Activated CD8-positive, alpha-beta T cell treated with anti-CD3 and anti-CD28 coated beads for 36 hours (primary cell): ENCODE results near the gene SMIM27. TPM values are rescaled to one million over a fixed set of nuclear protein-coding genes. Genes with fewer than 3 reads are reported as not detected.

ENCODE experiments used
- ATAC-seq: fragments of 200-7000 bp; cut with Tn5 transposase; one replicate; pipeline ENCODE4 v1.10.0; 2021; ENCODE audit warnings: mild to moderate bottlenecking, moderate library complexity
- CTCF ChIA-PET: fragments of 350-600 bp; sonication (Branson Sonifier 250); formaldehyde crosslinking; loops from one replicate; lab custom pipeline; 2021; ENCODE audit warnings: antibody characterized with exemption; lab: Charles Lee
- POLR2A ChIA-PET: fragments of 350-600 bp; sonication (Branson Sonifier 250); formaldehyde crosslinking; loops from one replicate; lab custom pipeline; 2021; ENCODE audit warnings: antibody characterized with exemption; lab: Charles Lee
- DNase-seq: peaks from one replicate; pipeline ENCODE4 v3.0.0-alpha.2; 2020
- H3K27ac Mint-ChIP-seq: one replicate; pipeline ENCODE4 v1.8.0; 2021; ENCODE audit warnings: mild to moderate bottlenecking, mixed read lengths
- H3K27me3 Mint-ChIP-seq: one replicate; pipeline ENCODE4 v1.8.0; 2021; ENCODE audit warnings: mixed read lengths
- H3K36me3 Mint-ChIP-seq: one replicate; pipeline ENCODE4 v1.8.0; 2021; ENCODE audit warnings: low read depth, mixed read lengths
- H3K4me1 Mint-ChIP-seq: one replicate; pipeline ENCODE4 v1.8.0; 2021; ENCODE audit warnings: low read depth, mixed read lengths
- H3K4me3 Mint-ChIP-seq: one replicate; pipeline ENCODE4 v1.8.0; 2021; ENCODE audit warnings: mild to moderate bottlenecking, moderate library complexity, mixed read lengths
- H3K9me3 Mint-ChIP-seq: one replicate; pipeline ENCODE4 v1.8.0; 2021; ENCODE audit warnings: mixed read lengths
- intact Hi-C: fragments of 100-400 bp; cut with micrococcal nuclease; formaldehyde crosslinking; loops from one replicate; pipeline ENCODE4 v1.10.0; 2022
- total RNA-seq, 2 experiments: library from RNA; stranded (reverse); gene quantifications; one replicate each; pipeline ENCODE4 v1.2.3, GENCODE V29; 2021
- TF ChIP-seq, protein P1 (sequence below): fragments of 200-600 bp; IDR thresholded peaks from one replicate; pipeline ENCODE4 v1.8.0; 2022; ENCODE audit warnings: antibody characterized with exemption, mild to moderate bottlenecking

The SMIM27 gene
- total RNA-seq, 2 experiments from 2014 or later, result 28.0 to 30.9 TPM

DNA sequence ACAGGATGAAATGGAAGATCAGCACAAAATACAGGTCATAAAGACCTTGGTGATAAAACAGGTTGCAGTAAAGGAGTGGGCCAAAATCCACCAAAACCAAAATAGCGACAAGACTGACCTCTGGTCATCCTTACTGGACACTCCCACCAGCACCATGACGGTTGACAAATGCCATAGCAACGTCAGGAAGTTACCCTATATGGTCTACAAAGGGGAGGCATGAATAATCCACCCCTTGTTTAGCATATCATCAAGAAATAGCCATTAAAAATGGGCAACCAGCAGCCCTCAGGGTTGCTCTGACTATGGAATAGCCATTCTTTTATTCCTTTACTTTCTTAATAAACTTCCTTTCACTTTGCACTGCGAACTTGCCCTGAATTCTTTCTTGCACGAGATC is 26.8 kb downstream of the SMIM27 start:
- no peak overlapping the region for H3K4me3 Mint-ChIP-seq
- TF ChIP-seq, protein P1, sequence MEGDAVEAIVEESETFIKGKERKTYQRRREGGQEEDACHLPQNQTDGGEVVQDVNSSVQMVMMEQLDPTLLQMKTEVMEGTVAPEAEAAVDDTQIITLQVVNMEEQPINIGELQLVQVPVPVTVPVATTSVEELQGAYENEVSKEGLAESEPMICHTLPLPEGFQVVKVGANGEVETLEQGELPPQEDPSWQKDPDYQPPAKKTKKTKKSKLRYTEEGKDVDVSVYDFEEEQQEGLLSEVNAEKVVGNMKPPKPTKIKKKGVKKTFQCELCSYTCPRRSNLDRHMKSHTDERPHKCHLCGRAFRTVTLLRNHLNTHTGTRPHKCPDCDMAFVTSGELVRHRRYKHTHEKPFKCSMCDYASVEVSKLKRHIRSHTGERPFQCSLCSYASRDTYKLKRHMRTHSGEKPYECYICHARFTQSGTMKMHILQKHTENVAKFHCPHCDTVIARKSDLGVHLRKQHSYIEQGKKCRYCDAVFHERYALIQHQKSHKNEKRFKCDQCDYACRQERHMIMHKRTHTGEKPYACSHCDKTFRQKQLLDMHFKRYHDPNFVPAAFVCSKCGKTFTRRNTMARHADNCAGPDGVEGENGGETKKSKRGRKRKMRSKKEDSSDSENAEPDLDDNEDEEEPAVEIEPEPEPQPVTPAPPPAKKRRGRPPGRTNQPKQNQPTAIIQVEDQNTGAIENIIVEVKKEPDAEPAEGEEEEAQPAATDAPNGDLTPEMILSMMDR, result no peak
- H3K27ac Mint-ChIP-seq, result no peak overlapping the region

DNA sequence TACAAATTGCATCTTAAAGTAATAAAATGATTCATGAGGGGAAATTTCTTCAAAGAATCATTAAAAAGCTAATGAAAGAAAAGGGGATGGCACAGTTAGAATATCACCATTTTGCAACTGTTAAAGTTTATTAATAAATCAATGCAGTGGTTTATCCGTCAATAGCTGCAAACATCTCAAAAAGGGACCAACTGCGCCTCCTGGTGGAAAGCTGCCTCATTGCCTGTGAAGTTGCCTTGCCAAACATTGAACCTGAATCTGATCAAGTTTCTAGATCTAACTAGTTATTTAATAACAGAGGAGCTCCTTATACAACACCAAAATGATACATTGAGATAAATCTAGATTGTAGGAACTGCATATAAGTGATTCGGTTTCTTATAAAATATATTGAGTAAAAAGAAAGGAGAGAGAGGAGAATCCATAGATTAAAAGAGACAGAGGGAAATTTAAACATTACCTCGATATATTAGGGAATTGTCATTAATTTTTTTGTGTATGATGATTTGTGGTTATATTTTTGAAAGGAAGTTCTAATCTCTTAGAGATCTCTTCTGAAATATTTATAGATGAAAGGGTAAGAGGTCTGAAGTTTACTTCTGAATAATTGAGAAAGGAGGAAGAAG is 27.7 kb downstream of the SMIM27 start:
- Mint-ChIP-seq H3K4me3 (no peak overlapping the region), H3K4me1 (no peaks in the 10 kb centered on the region), H3K36me3 (no peaks in the 10 kb centered on the region), H3K27ac (no peak overlapping the region), H3K9me3 (no peaks in the 10 kb centered on the region), H3K27me3 (peaks cover 9% of the 10 kb centered on the region)
- intact Hi-C loops, result loop anchor here (1.0 to 10.0 kb wide), 3 partner anchors 55 to 389 kb away; partner anchors contain the start of gene RIGI
- DNase-seq (peak; percentile 87), ATAC-seq (peak; percentile 61)
- POLR2A ChIA-PET, result interaction anchor here (1.5 kb wide), 1 partner anchor 201 kb away, joined by 10 read pairs; no protein-coding TSS in a partner anchor
- CTCF ChIA-PET, result interaction anchor here (0.7 to 10.0 kb wide), 61 partner anchors 10 to 444 kb away, joined by 3 to 477 read pairs (median 4); partner anchors contain the start of genes ACO1, RIGI, SMIM27 and TOPORS
- TF ChIP-seq, protein P1, result peak; percentile 94

More for the DNA sequence above, 26.8 kb downstream of the SMIM27 start:
- ATAC-seq, result no peak
- intact Hi-C loops, result loop anchor here (1.0 to 10.0 kb wide), 2 partner anchors 54 to 200 kb away; partner anchors contain the start of gene RIGI
- no peak for DNase-seq
- ChIA-PET POLR2A (interaction anchor here (1.5 kb wide), 1 partner anchor 200 kb away, joined by 10 read pairs; no protein-coding TSS in a partner anchor), CTCF (interaction anchor here (0.7 to 10.0 kb wide), 40 partner anchors 9 to 420 kb away, joined by 3 to 477 read pairs (median 4); partner anchors contain the start of gene ACO1)
- Mint-ChIP-seq H3K9me3 (no peaks in the 10 kb centered on the region), H3K27me3 (peaks cover 6% of the 10 kb centered on the region), H3K4me1 (peaks cover 1% of the 10 kb centered on the region), H3K36me3 (no peaks in the 10 kb centered on the region)

DNA sequence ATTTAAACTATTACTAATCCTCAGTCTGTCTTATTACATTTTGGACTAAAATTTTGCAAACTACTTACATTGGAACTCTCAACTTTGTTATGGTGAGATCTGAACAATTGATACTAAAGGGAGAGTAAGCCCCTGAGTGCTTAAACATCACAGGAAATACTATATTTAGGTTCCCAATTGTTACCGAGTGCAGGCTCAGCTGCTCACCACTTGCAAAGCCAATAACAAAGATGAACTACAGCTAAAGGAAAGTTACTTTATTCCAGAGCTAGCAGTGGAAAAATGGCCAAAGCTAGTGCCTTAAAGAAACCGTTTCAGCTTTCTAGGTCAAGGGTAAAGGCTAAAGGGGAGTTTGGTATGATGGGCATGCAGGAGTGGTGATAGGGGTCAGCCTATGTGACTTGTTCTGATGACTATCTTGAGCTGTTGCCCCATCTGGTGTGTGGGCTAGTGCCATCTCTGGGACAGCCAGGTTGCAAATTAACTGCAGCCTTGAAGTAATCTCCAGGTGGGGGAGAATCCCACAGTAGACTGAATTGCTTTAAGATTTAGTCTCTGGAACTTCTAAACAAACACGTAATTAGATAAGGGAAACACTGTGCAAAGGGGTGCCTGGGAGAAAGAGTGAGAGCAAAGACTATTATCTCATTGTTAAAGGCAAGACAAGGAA is 28.6 kb downstream of the SMIM27 start:
- Mint-ChIP-seq H3K27me3 (peaks cover 13% of the 10 kb centered on the region), H3K27ac (no peak overlapping the region), H3K4me1 (no peaks in the 10 kb centered on the region), H3K36me3 (no peaks in the 10 kb centered on the region), H3K4me3 (no peak overlapping the region), H3K9me3 (no peaks in the 10 kb centered on the region)
- intact Hi-C loops, result loop anchor here (2.0 kb wide), 1 partner anchor 388 kb away; no protein-coding TSS in a partner anchor
- ChIA-PET CTCF (interaction anchor here (0.8 to 10.0 kb wide), 38 partner anchors 9 to 962 kb away, joined by 3 to 477 read pairs (median 5); partner anchors contain the start of genes ACO1, RIGI, SMIM27 and TOPORS), POLR2A (interaction anchor here (1.5 kb wide), 1 partner anchor 202 kb away, joined by 10 read pairs; no protein-coding TSS in a partner anchor)
- DNase-seq, result no peak
- no peak for ATAC-seq
- TF ChIP-seq, protein P1, result no peak

DNA sequence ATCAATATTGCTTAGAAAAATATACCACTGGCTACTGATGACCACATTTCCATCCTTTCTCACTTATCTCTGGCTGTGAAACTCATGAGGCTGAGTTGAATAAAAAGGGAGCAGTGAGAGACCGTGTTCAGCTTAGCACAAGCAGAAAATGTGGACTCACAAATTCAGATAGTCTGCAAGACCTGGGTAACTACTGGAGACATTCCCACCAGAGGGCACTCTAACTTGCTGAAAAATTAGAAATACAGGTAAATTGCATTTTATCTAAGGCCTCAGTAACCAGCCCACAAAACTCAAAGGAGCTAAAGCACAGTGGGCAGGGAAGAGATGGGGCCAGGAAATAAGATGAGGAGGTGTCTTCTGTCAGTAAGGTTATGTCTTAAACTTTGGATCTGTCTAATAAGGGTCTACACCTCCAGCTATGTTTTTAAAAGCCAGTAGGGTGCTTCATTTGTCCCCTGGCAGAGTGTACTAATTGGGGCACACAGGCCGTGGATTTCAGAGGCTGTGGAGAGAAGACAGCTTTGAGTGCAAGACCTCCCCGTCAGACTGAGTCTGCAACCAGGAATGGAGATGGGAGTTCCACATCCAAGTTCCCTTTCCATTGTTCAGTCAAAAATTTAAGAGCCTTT is 29.5 kb downstream of the SMIM27 start:
- no peak overlapping the region for H3K4me3 Mint-ChIP-seq
- no peak overlapping the region for H3K27ac Mint-ChIP-seq
- DNase-seq (peak; percentile 57), ATAC-seq (peak; percentile 62)
- POLR2A ChIA-PET, result no interaction called here
- no peaks in the 10 kb centered on the region for H3K4me1 Mint-ChIP-seq
- intact Hi-C loops, result loop anchor here (2.0 kb wide), 1 partner anchor 387 kb away; no protein-coding TSS in a partner anchor
- no peaks in the 10 kb centered on the region for H3K36me3 Mint-ChIP-seq
- CTCF ChIA-PET, result interaction anchor here (0.7 to 10.0 kb wide), 35 partner anchors 8 to 963 kb away, joined by 3 to 477 read pairs (median 4); partner anchors contain the start of genes ACO1 and RIGI
- no peaks in the 10 kb centered on the region for H3K9me3 Mint-ChIP-seq
- peaks cover 14% of the 10 kb centered on the region for H3K27me3 Mint-ChIP-seq
- TF ChIP-seq, protein P1, result peak; percentile 50
